Testis (tissue), 3 donors: Measurements from ENCODE around the gene SUN1. TPM values are rescaled to one million over a fixed set of nuclear protein-coding genes. Genes with fewer than 3 reads are reported as not detected.

Experiments used
- DNase-seq: peaks from one replicate; pipeline ENCODE4 v3.0.0-alpha.2; 2019
- H3K27ac ChIP-seq, 2 donors: fragments of 200-600 bp; sonication (generic); one replicate each; pipeline ENCODE4 v1.5.1; 2019
- H3K27me3 ChIP-seq: fragments of 200-600 bp; sonication (generic); one replicate; pipeline ENCODE4 v1.5.1; 2019
- H3K36me3 ChIP-seq: fragments of 200-600 bp; sonication (generic); one replicate; pipeline ENCODE4 v1.5.1; 2017; ENCODE audit warnings: low read depth; ENCODE audit errors: missing control alignments
- H3K4me1 ChIP-seq: fragments of 200-600 bp; sonication (generic); one replicate; pipeline ENCODE4 v1.5.1; 2019
- H3K4me3 ChIP-seq, 2 donors: fragments of 200-600 bp; sonication (generic); one replicate each; pipeline ENCODE4 v1.5.1; 2017 to 2019
- H3K9me3 ChIP-seq: fragments of 200-600 bp; sonication (generic); one replicate; pipeline ENCODE4 v1.5.1; 2017
- POLR2A ChIP-seq: fragments of 450-650 bp; IDR thresholded peaks from one replicate; pipeline ENCODE4 v1.6.1; 2017; ENCODE audit warnings: antibody characterized with exemption, mild to moderate bottlenecking, moderate library complexity
- WGBS, 2 donors: methylation state at CpG; one replicate each; pipeline ENCODE4 v1.1.5; 2018; 5-methylcytosine and 5-hydroxymethylcytosine counted together
- intact Hi-C: fragments of 100-400 bp; cut with DNase I; formaldehyde crosslinking; loops from one replicate; pipeline ENCODE4 v1.15.1; 2023; ENCODE audit warnings: low total_unique reads
- polyA plus RNA-seq: library from polyadenylated mRNA; stranded (reverse); fragments of 350-450 nt; fragmentation: Illumina TruSeq; extraction: RNeasy Lipid Tissue Mini Kit (QIAGEN cat#74804); gene quantifications from one replicate; pipeline ENCODE4 v1.2.3, GENCODE V29; 2014; ENCODE audit warnings: low read depth, low replicate concordance; ENCODE audit not compliant: insufficient read depth
- total RNA-seq, 2 donors: library from RNA; depleted of rRNA; stranded (reverse); fragments of >200 nt; gene quantifications; one replicate each; pipeline ENCODE4 v1.2.3, GENCODE V29; 2016
- TF ChIP-seq, protein P1 (sequence below), 3 experiments: fragments of 450-650 bp in 2 of 3; fragments of 200-600 bp in 1 of 3; sonication (generic) in 1 of 3; IDR thresholded peaks; one replicate each; pipeline ENCODE4 v1.5.1; 2016 to 2019; ENCODE audit warnings: antibody characterized with exemption in 3 of 3, mild to moderate bottlenecking in 2 of 3, moderate library complexity in 1 of 3

SUN1 gene
- total and polyA plus RNA-seq, 3 donors from 2014 or later = 167 to 213 (median 173) TPM

GRCh38 chr7:903921-904755, 71.9 kb downstream of the SUN1 start:
- Histone ChIP-seq H3K4me1 (peaks cover 9% of the 10 kb centered on the region), H3K4me3 (no peak overlapping the region), H3K27me3 (no peaks in the 10 kb centered on the region), H3K36me3 (no peaks in the 10 kb centered on the region), H3K27ac (no peak overlapping the region), H3K9me3 (no peaks in the 10 kb centered on the region)
- DNase-seq = no peak
- 84 to 89% methylated on average over 22 to 37 of the region's 37 CpGs for WGBS, 2 donors
- TF ChIP-seq POLR2A = no peak
- TF ChIP-seq, protein P1, sequence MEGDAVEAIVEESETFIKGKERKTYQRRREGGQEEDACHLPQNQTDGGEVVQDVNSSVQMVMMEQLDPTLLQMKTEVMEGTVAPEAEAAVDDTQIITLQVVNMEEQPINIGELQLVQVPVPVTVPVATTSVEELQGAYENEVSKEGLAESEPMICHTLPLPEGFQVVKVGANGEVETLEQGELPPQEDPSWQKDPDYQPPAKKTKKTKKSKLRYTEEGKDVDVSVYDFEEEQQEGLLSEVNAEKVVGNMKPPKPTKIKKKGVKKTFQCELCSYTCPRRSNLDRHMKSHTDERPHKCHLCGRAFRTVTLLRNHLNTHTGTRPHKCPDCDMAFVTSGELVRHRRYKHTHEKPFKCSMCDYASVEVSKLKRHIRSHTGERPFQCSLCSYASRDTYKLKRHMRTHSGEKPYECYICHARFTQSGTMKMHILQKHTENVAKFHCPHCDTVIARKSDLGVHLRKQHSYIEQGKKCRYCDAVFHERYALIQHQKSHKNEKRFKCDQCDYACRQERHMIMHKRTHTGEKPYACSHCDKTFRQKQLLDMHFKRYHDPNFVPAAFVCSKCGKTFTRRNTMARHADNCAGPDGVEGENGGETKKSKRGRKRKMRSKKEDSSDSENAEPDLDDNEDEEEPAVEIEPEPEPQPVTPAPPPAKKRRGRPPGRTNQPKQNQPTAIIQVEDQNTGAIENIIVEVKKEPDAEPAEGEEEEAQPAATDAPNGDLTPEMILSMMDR (IDR thresholded peaks at IDR 0.05) = no peak
- intact Hi-C loops = no loop called here

- Histone ChIP-seq H3K9me3 (no peaks in the 10 kb centered on the region), H3K27me3 (no peaks in the 10 kb centered on the region), H3K27ac (no peak overlapping the region), H3K4me3 (no peak overlapping the region), H3K4me1 (peaks cover 9% of the 10 kb centered on the region), H3K36me3 (no peaks in the 10 kb centered on the region)
- DNase-seq = no peak
- 62 to 71% methylated on average over 15 to 20 of the region's 20 CpGs for WGBS, 2 donors
- intact Hi-C loops = no loop called here
- TF ChIP-seq, protein P1 (IDR thresholded peaks at IDR 0.05) = no peak
- TF ChIP-seq POLR2A = no peak
Measured at GRCh38 chr7:904847-905246, 72.6 kb downstream of the SUN1 start.

GRCh38 chr7:906776-907157, 74.5 kb downstream of the SUN1 start:
- intact Hi-C loops = no loop called here
- TF ChIP-seq, protein P1 (IDR thresholded peaks at IDR 0.05) = no peak
- TF ChIP-seq POLR2A = no peak
- no peaks in the 10 kb centered on the region for H3K9me3 ChIP-seq
- H3K27me3 ChIP-seq = no peaks in the 10 kb centered on the region
- DNase-seq = no peak
- peaks cover 9% of the 10 kb centered on the region for H3K4me1 ChIP-seq
- H3K27ac ChIP-seq = no peak overlapping the region
- 67 to 73% methylated on average over 3 to 10 of the region's 10 CpGs for WGBS, 2 donors
- H3K4me3 ChIP-seq = no peak overlapping the region
- H3K36me3 ChIP-seq = no peaks in the 10 kb centered on the region

- Histone ChIP-seq H3K4me3 (no peak overlapping the region), H3K4me1 (peaks cover 9% of the 10 kb centered on the region), H3K36me3 (no peaks in the 10 kb centered on the region), H3K9me3 (no peaks in the 10 kb centered on the region), H3K27ac (no peak overlapping the region), H3K27me3 (no peaks in the 10 kb centered on the region)
- 38 to 58% methylated on average over 5 to 48 of the region's 49 CpGs for WGBS, 2 donors
- intact Hi-C loops = no loop called here
- DNase-seq = peak; percentile 47
- no peak for TF ChIP-seq POLR2A
- TF ChIP-seq, protein P1 (IDR thresholded peaks at IDR 0.05) = no peak
Measured at GRCh38 chr7:907158-907980, 75.1 kb downstream of the SUN1 start.
